Measurements from ENCODE around the gene AQP2.

DNA sequence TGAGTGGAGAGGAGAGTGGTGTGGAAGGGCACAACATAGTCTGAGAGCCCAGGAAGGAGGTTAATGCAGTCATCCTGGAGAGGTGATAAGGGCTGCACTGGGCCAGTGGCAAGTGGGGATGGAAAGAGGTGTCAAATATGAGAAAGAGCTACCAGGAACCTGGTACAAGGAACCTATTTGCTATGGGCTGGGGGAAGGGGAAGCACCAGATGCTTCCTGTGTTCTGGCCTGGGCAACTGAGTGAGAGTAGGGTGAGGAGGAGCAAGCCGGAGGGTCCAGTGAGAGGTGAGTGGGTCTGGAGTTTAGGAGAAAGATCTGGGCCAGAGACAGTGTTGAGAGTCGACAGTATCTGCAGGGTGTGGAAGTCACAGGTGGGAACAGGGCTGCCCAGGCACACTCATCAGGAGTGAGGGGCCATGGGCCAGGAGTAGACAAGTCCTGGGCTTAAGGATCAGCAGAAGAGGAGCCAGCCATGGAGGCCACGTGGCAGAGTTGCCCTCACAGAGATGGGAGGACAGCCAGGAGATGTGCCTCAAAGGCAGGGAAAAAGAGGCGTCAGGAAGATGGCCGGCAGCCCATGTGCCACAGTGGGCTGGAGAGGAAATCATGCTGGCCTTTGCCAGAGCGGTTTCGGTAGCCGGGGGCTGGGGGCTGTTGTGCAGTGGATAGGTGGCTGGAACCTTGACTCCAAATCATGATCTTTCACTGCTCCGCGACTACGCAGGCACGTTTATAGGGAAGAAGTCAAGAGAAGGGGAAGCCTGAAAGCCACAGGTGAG is 19.3 kb downstream of the AQP2 start:
- TF ChIP-seq, protein P1, sequence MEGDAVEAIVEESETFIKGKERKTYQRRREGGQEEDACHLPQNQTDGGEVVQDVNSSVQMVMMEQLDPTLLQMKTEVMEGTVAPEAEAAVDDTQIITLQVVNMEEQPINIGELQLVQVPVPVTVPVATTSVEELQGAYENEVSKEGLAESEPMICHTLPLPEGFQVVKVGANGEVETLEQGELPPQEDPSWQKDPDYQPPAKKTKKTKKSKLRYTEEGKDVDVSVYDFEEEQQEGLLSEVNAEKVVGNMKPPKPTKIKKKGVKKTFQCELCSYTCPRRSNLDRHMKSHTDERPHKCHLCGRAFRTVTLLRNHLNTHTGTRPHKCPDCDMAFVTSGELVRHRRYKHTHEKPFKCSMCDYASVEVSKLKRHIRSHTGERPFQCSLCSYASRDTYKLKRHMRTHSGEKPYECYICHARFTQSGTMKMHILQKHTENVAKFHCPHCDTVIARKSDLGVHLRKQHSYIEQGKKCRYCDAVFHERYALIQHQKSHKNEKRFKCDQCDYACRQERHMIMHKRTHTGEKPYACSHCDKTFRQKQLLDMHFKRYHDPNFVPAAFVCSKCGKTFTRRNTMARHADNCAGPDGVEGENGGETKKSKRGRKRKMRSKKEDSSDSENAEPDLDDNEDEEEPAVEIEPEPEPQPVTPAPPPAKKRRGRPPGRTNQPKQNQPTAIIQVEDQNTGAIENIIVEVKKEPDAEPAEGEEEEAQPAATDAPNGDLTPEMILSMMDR (IDR thresholded peaks at IDR 0.05): no peak
- TF ChIP-seq POLR2A (IDR thresholded peaks at IDR 0.05): no peak
